NCI-H1694 (cell line): Measurements from ENCODE around the gene ERC1.

Experiments
- DNase-seq: peaks from one replicate; lab custom pipeline; 2025; lab: John Stamatoyannopoulos, UW

Gene ERC1

GRCh38 chr12:1391722-1392121 is 400.7 kb downstream of the ERC1 start:
- DNase-seq, result no peak

- DNase-seq, result no peak
Measured at GRCh38 chr12:1395421-1395955, 404.5 kb downstream of the ERC1 start.

GRCh38 chr12:1398673-1399072 is 407.6 kb downstream of the ERC1 start:
- DNase-seq, result no peak

- no peak for DNase-seq
Measured at GRCh38 chr12:1401891-1402290, 410.9 kb downstream of the ERC1 start.

GRCh38 chr12:1403417-1403816 is 412.4 kb downstream of the ERC1 start:
- no peak for DNase-seq

GRCh38 chr12:1405619-1406018 is 414.6 kb downstream of the ERC1 start:
- no peak for DNase-seq

- DNase-seq, result no peak
Measured at GRCh38 chr12:1410794-1411193, 419.8 kb downstream of the ERC1 start.

GRCh38 chr12:1413930-1414329 is 422.9 kb downstream of the ERC1 start:
- no peak for DNase-seq

- DNase-seq, result no peak
Measured at GRCh38 chr12:1418144-1418543, 427.1 kb downstream of the ERC1 start.

- no peak for DNase-seq
Measured at GRCh38 chr12:1419849-1420371, 428.9 kb downstream of the ERC1 start.

GRCh38 chr12:1421091-1421846 is 430.2 kb downstream of the ERC1 start:
- DNase-seq, result no peak

- DNase-seq, result no peak
Measured at GRCh38 chr12:1422604-1423315, 431.7 kb downstream of the ERC1 start.

GRCh38 chr12:1424674-1425395 is 433.8 kb downstream of the ERC1 start:
- DNase-seq, result no peak

- DNase-seq, result no peak
Measured at GRCh38 chr12:1425396-1425729, 434.3 kb downstream of the ERC1 start.

- DNase-seq, result no peak
Measured at GRCh38 chr12:1428671-1429070, 437.6 kb downstream of the ERC1 start.

- no peak for DNase-seq
Measured at GRCh38 chr12:1429980-1430379, 439.0 kb downstream of the ERC1 start.

- no peak for DNase-seq
Measured at GRCh38 chr12:1434296-1434955, 443.4 kb downstream of the ERC1 start.

GRCh38 chr12:1435044-1435443 is 444.0 kb downstream of the ERC1 start:
- no peak for DNase-seq

GRCh38 chr12:1435456-1435855 is 444.4 kb downstream of the ERC1 start:
- DNase-seq, result no peak

- no peak for DNase-seq
Measured at GRCh38 chr12:1436015-1436414, 445.0 kb downstream of the ERC1 start.

- no peak for DNase-seq
Measured at GRCh38 chr12:1436981-1437380, 446.0 kb downstream of the ERC1 start.

GRCh38 chr12:1439201-1439600 is 448.2 kb downstream of the ERC1 start:
- no peak for DNase-seq
